NCI-H345 treated with DMSO at 0.1 percent for 48 hours (cell line): ENCODE data around the gene CS.
"Not testable (repeated sequence)": the region's sequence is repeated elsewhere in the genome, so short reads cannot be mapped to it uniquely, and the experiment has no call there.

Experiments
- DNase-seq: peaks from one replicate; lab custom pipeline; 2025; ENCODE audit not compliant: unreplicated experiment; lab: John Stamatoyannopoulos, UW

CS gene

GRCh38 chr12:56321610-56322009 is 21.5 kb upstream of the CS start:
- not testable (repeated sequence) for DNase-seq

- DNase-seq, result no peak
Measured at GRCh38 chr12:56321027-56321426, 20.9 kb upstream of the CS start.

GRCh38 chr12:56317675-56318074 is 17.5 kb upstream of the CS start:
- no peak for DNase-seq

GRCh38 chr12:56315622-56316473 is 15.7 kb upstream of the CS start, which contains the start of gene CNPY2:
Gene CNPY2 (minus strand): TSS chr12:56315988. CDS start chr12:56315217, 771 bp downstream.
- DNase-seq, result peak; percentile 99

- DNase-seq, result no peak
Measured at GRCh38 chr12:56315249-56315621, 15.1 kb upstream of the CS start.

- no peak for DNase-seq
Measured at GRCh38 chr12:56311003-56311402, 10.9 kb upstream of the CS start.

GRCh38 chr12:56308714-56309113 is 8.6 kb upstream of the CS start:
- no peak for DNase-seq

- DNase-seq, result no peak
Measured at GRCh38 chr12:56307221-56307965, 7.3 kb upstream of the CS start.

GRCh38 chr12:56304872-56305590 is 4.9 kb upstream of the CS start:
- DNase-seq, result no peak

GRCh38 chr12:56304276-56304675 is 4.1 kb upstream of the CS start:
- DNase-seq, result no peak

GRCh38 chr12:56300644-56301464 is 724 bp upstream of the CS start:
- DNase-seq, result no peak

- no peak for DNase-seq
Measured at GRCh38 chr12:56299308-56299852, 750 bp downstream of the CS start.

- no peak for DNase-seq
Measured at GRCh38 chr12:56298828-56299227, 1.3 kb downstream of the CS start.

GRCh38 chr12:56297400-56297799 is 2.7 kb downstream of the CS start:
- no peak for DNase-seq

- DNase-seq, result no peak
Measured at GRCh38 chr12:56296295-56296694, 3.8 kb downstream of the CS start.

- DNase-seq, result no peak
Measured at GRCh38 chr12:56293795-56294194, 6.3 kb downstream of the CS start.

GRCh38 chr12:56288705-56289387 is 11.3 kb downstream of the CS start:
- no peak for DNase-seq

GRCh38 chr12:56286044-56286830 is 13.9 kb downstream of the CS start:
- no peak for DNase-seq

- not testable (repeated sequence) for DNase-seq
Measured at GRCh38 chr12:56284263-56284662, 15.9 kb downstream of the CS start.
